NCI-H2171 (cell line): ENCODE data around the gene HACE1.

ENCODE experiments used
- DNase-seq: peaks from one replicate; lab custom pipeline; 2025; lab: John Stamatoyannopoulos, UW

The HACE1 gene

GRCh38 chr6:104688283-104688969 lies 171.3 kb downstream of the HACE1 start:
- DNase-seq = no peak

GRCh38 chr6:104686550-104687175 lies 173.1 kb downstream of the HACE1 start:
- no peak for DNase-seq

- DNase-seq = no peak
These were observed 173.7 kb downstream of the HACE1 start for GRCh38 chr6:104685871-104686549.

GRCh38 chr6:104684911-104685415 lies 174.8 kb downstream of the HACE1 start:
- no peak for DNase-seq

GRCh38 chr6:104683809-104684208 lies 175.9 kb downstream of the HACE1 start:
- no peak for DNase-seq

- DNase-seq = peak; percentile 19
These were observed 176.7 kb downstream of the HACE1 start for GRCh38 chr6:104682722-104683643.

- no peak for DNase-seq
These were observed 179.2 kb downstream of the HACE1 start for GRCh38 chr6:104680539-104680938.

GRCh38 chr6:104679971-104680370 lies 179.7 kb downstream of the HACE1 start:
- no peak for DNase-seq
